ENCODE measurements around the gene TTYH3. TPM values are rescaled to one million over a fixed set of nuclear protein-coding genes. Genes with fewer than 3 reads are reported as not detected.
A peak's percentile ranks its signal among the peaks of the same experiment; 100 is the strongest.

TTYH3 gene
- total and polyA plus RNA-seq, 2 of the 13 experiments (the other 11 are each of a cell fraction or from before 2014, with no cell fraction given): 26.3 to 50.0 TPM

GRCh38 chr7:2622869-2623697, 8.7 kb upstream of the TTYH3 start (continued):
- no peak; the same call in 1 of the 2 replicates for TF ChIP-seq ATF3 (CRISPR knock-in tag; IDR thresholded peaks at IDR 0.05)
- no peak for TF ChIP-seq NFIB (CRISPR knock-in tag; IDR thresholded peaks at IDR 0.05; ENCODE audit: borderline replicate concordance)
- peak; percentile 91 for TF ChIP-seq SKIL (CRISPR knock-in tag; IDR thresholded peaks at IDR 0.05; ENCODE audit: borderline replicate concordance)
- peak; percentile 60 for TF ChIP-seq YEATS2 (CRISPR knock-in tag; IDR thresholded peaks at IDR 0.05; ENCODE audit: borderline replicate concordance)
- no peak for TF ChIP-seq MAFF (IDR thresholded peaks at IDR 0.05; ENCODE audit: low read depth, low read length)
- TF ChIP-seq ZNF841 (CRISPR knock-in tag; IDR thresholded peaks at IDR 0.05; ENCODE audit: borderline replicate concordance): 0 out of 2 replicates have a peak, but pooled peaks have one; percentile 67
- no peak for TF ChIP-seq PAX8 (CRISPR knock-in tag; IDR thresholded peaks at IDR 0.05; ENCODE audit: borderline replicate concordance)
- no peak for TF ChIP-seq SMAD1 (CRISPR knock-in tag; IDR thresholded peaks at IDR 0.05; ENCODE audit: borderline replicate concordance, low read depth)
- no peak for TF ChIP-seq ZNF83 (CRISPR knock-in tag; IDR thresholded peaks at IDR 0.05; ENCODE audit: borderline replicate concordance)
- TF ChIP-seq, protein P1, sequence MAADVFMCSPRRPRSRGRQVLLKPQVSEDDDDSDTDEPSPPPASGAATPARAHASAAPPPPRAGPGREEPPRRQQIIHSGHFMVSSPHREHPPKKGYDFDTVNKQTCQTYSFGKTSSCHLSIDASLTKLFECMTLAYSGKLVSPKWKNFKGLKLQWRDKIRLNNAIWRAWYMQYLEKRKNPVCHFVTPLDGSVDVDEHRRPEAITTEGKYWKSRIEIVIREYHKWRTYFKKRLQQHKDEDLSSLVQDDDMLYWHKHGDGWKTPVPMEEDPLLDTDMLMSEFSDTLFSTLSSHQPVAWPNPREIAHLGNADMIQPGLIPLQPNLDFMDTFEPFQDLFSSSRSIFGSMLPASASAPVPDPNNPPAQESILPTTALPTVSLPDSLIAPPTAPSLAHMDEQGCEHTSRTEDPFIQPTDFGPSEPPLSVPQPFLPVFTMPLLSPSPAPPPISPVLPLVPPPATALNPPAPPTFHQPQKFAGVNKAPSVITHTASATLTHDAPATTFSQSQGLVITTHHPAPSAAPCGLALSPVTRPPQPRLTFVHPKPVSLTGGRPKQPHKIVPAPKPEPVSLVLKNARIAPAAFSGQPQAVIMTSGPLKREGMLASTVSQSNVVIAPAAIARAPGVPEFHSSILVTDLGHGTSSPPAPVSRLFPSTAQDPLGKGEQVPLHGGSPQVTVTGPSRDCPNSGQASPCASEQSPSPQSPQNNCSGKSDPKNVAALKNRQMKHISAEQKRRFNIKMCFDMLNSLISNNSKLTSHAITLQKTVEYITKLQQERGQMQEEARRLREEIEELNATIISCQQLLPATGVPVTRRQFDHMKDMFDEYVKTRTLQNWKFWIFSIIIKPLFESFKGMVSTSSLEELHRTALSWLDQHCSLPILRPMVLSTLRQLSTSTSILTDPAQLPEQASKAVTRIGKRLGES (CRISPR knock-in tag; IDR thresholded peaks at IDR 0.05; ENCODE audit: borderline replicate concordance): no peak; the same call in 1 of the 2 replicates
- TF ChIP-seq RFXAP (CRISPR knock-in tag; IDR thresholded peaks at IDR 0.05; ENCODE audit: borderline replicate concordance): peak; percentile 53; the same call in 1 of the 2 replicates
- TF ChIP-seq CBX2 (IDR thresholded peaks at IDR 0.05; ENCODE audit: low read depth, low read length): no peak
- TF ChIP-seq CBX2 (CRISPR knock-in tag; IDR thresholded peaks at IDR 0.05; ENCODE audit: low read depth): no peak
- TF ChIP-seq ZNF850 (CRISPR knock-in tag; conservative IDR thresholded peaks at IDR 0.05): no peak
- peak; percentile 64 for TF ChIP-seq YEATS4 (CRISPR knock-in tag; IDR thresholded peaks at IDR 0.05; ENCODE audit: borderline replicate concordance)

All from HepG2 (cell line).